ENCODE results near the gene PDXK.

DNA sequence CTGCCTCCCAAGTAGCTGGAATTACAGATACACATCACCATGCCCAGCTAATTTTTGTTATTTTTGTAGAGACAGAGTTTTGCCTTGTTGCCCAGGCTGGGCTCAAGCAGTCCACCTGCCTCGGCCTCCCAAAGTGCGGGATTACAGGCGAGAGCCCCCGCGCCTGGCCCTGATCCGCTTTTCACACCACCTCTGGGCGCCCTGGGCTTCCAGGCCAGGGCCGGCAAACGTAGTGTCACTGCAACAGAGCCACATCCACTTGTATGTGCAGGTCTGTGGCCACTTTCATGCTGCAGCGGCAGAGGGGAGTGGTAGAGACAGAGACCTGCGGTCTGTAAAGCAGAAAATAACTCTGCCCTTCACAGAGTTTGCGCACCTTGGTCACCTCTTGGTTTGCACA is 30.0 kb upstream of the PDXK start:
- TF ChIP-seq POLR2AphosphoS5 (IDR thresholded peaks at IDR 0.05; ENCODE audit: low read depth, low read length) (no peak), EZH2phosphoT487 (IDR thresholded peaks at IDR 0.05; ENCODE audit: borderline replicate concordance, low read depth) (no peak), CTCF (IDR thresholded peaks at IDR 0.05) (no peak), RFX5 (IDR thresholded peaks at IDR 0.05; ENCODE audit: low read length) (no peak), SIN3A (IDR thresholded peaks at IDR 0.05; ENCODE audit: borderline replicate concordance, low read depth, low read length) (no peak), MXI1 (IDR thresholded peaks at IDR 0.05; ENCODE audit: low read depth, low read length) (no peak), TAF1 (IDR thresholded peaks at IDR 0.05; ENCODE audit: borderline replicate concordance, low read depth, low read length) (no peak), YY1 (IDR thresholded peaks at IDR 0.05; ENCODE audit: low read depth) (no peak), TCF12 (IDR thresholded peaks at IDR 0.05) (no peak), RCOR1 (IDR thresholded peaks at IDR 0.05; ENCODE audit: low read length) (no peak), RAD21 (IDR thresholded peaks at IDR 0.05; ENCODE audit: low read length) (no peak)
- TF ChIP-seq, protein P1, sequence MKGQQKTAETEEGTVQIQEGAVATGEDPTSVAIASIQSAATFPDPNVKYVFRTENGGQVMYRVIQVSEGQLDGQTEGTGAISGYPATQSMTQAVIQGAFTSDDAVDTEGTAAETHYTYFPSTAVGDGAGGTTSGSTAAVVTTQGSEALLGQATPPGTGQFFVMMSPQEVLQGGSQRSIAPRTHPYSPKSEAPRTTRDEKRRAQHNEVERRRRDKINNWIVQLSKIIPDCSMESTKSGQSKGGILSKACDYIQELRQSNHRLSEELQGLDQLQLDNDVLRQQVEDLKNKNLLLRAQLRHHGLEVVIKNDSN (IDR thresholded peaks at IDR 0.05; ENCODE audit: borderline replicate concordance, low read depth), result no peak
- TF ChIP-seq, protein P2, sequence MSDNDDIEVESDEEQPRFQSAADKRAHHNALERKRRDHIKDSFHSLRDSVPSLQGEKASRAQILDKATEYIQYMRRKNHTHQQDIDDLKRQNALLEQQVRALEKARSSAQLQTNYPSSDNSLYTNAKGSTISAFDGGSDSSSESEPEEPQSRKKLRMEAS (IDR thresholded peaks at IDR 0.05; ENCODE audit: low read depth), result no peak

All from SK-N-SH (cell line).